Endothelial cell of umbilical vein (primary cell): ENCODE measurements around the gene SMCO2. TPM values are rescaled to one million over a fixed set of nuclear protein-coding genes. Genes with fewer than 3 reads are reported as not detected.

Experiments
- BruUV-seq: library from RNA; stranded (reverse); fragments of 400-500 nt; replicated peaks from 2 replicates; lab custom pipeline; 2021; lab: Mats Ljungman, UMichigan
- CTCF ChIA-PET: fragments of 300-600, 350-600 bp; sonication (Branson Sonifier 250); formaldehyde crosslinking; loops from one replicate; lab custom pipeline; 2021; ENCODE audit warnings: antibody characterized with exemption, inconsistent platforms; lab: Charles Lee
- POLR2A ChIA-PET: fragments of 300-600, 350-600 bp; sonication (Branson Sonifier 250); formaldehyde crosslinking; loops from one replicate; lab custom pipeline; 2021; ENCODE audit warnings: antibody characterized with exemption, inconsistent platforms; lab: Charles Lee
- DNase-seq: peaks from one replicate; pipeline ENCODE4 v3.0.0-alpha.2; 2011; ENCODE audit warnings: low read depth, low spot score
- FAIRE-seq: peaks from 2 replicates; lab custom pipeline; 2011; peaks lifted over from hg19 to GRCh38; lab: Jason Lieb, UNC
- H2AFZ ChIP-seq: 2 replicates; pipeline ENCODE4 v1.6.0; 2012; ENCODE audit warnings: low read depth, low read length, control low read depth, inconsistent platforms
- H3K27ac ChIP-seq: 2 replicates; pipeline ENCODE4 v1.5.1; 2011; ENCODE audit warnings: low read depth, mild to moderate bottlenecking, control low read depth, low read length, moderate library complexity; ENCODE audit not compliant: insufficient read depth
- H3K27me3 ChIP-seq, 2 experiments: 2 replicates each; pipeline versions ENCODE4 v1.6.0 to v1.6.1; 2011; ENCODE audit warnings: low read length in 2 of 2, mixed read lengths in 1 of 2; ENCODE audit not compliant: control insufficient read depth in 2 of 2, insufficient read depth in 2 of 2
- H3K36me3 ChIP-seq, 2 experiments: 2 replicates in 1 of 2; 3 replicates in 1 of 2; pipeline ENCODE4 v1.5.1; 2011; ENCODE audit warnings: low read length in 2 of 2, mild to moderate bottlenecking in 1 of 2, moderate library complexity in 1 of 2; ENCODE audit not compliant: control insufficient read depth in 2 of 2, insufficient read depth in 2 of 2; ENCODE audit errors: extremely low read depth in 1 of 2
- H3K4me1 ChIP-seq: 3 replicates; pipeline ENCODE4 v1.5.1; 2011; ENCODE audit warnings: mild to moderate bottlenecking, low read length; ENCODE audit not compliant: control insufficient read depth, insufficient read depth; ENCODE audit errors: extremely low read depth
- H3K4me2 ChIP-seq: 2 replicates; pipeline ENCODE4 v1.6.1; 2011; ENCODE audit warnings: low read length, control low read depth, mixed read lengths; ENCODE audit not compliant: insufficient read depth
- H3K4me3 ChIP-seq, 3 experiments: fragments of 200-600 bp in 1 of 3; sonication (generic), shearing (Covaris generic) in 1 of 3; replicated peaks in 1 of 3; 2 replicates each; pipeline ENCODE4 v1.5.1; 2011 to 2016; ENCODE audit warnings: control low read depth in 3 of 3, low read length in 3 of 3, mild to moderate bottlenecking in 2 of 3, inconsistent platforms in 1 of 3, low read depth in 1 of 3, moderate library complexity in 1 of 3; ENCODE audit not compliant: insufficient read depth in 1 of 3
- H3K79me2 ChIP-seq: 2 replicates; pipeline ENCODE4 v1.6.0; 2012; ENCODE audit warnings: low read length, inconsistent platforms; ENCODE audit not compliant: control insufficient read depth, insufficient read depth
- H3K9ac ChIP-seq: replicated peaks from 2 replicates; pipeline ENCODE3; 2011; ENCODE audit warnings: low read length, control low read depth; ENCODE audit not compliant: insufficient read depth; ENCODE audit errors: extremely low read depth
- H3K9me1 ChIP-seq: replicated peaks from 3 replicates; pipeline ENCODE4 v1.6.0; 2011; ENCODE audit warnings: mild to moderate bottlenecking, low read length; ENCODE audit not compliant: control insufficient read depth, insufficient read depth; ENCODE audit errors: extremely low read depth
- H3K9me3 ChIP-seq: replicated peaks from 2 replicates; pipeline ENCODE4 v1.5.1; 2012; ENCODE audit warnings: low read length, inconsistent platforms; ENCODE audit not compliant: control insufficient read depth, insufficient read depth
- H4K20me1 ChIP-seq: replicated peaks from 2 replicates; pipeline ENCODE3; 2011; ENCODE audit warnings: mild to moderate bottlenecking, low read length; ENCODE audit not compliant: control insufficient read depth, insufficient read depth; ENCODE audit errors: extremely low read depth
- CTCF ChIP-seq, 2 donors: IDR thresholded peaks; 1 replicate in 1 of 2; 2 replicates in 1 of 2; pipeline ENCODE4 v1.5.1; 2011; ENCODE audit warnings: low read length in 2 of 2, mild to moderate bottlenecking in 2 of 2, moderate library complexity in 2 of 2, control low read depth in 1 of 2, inconsistent platforms in 1 of 2, low read depth in 1 of 2; ENCODE audit not compliant: insufficient read depth in 1 of 2; ENCODE audit errors: extremely low read depth in 1 of 2
- EZH2 ChIP-seq: IDR thresholded peaks from 2 replicates; pipeline ENCODE4 v1.6.1; 2012; ENCODE audit warnings: borderline replicate concordance, low read depth, mild to moderate bottlenecking, moderate library complexity, low read length, inconsistent platforms; ENCODE audit not compliant: severe bottlenecking
- FOS ChIP-seq: IDR thresholded peaks from 2 replicates; pipeline ENCODE4 v1.6.1; 2011; ENCODE audit warnings: mild to moderate bottlenecking, low read length, moderate library complexity, borderline replicate concordance; ENCODE audit not compliant: insufficient read depth
- GATA2 ChIP-seq: IDR thresholded peaks from 2 replicates; pipeline ENCODE4 v1.7.0; 2011; ENCODE audit warnings: low read depth, mild to moderate bottlenecking, moderate library complexity, mixed read lengths, low read length; ENCODE audit not compliant: insufficient read length, insufficient read depth
- JUN ChIP-seq: IDR thresholded peaks from 2 replicates; pipeline ENCODE4 v1.6.1; 2011; ENCODE audit warnings: borderline replicate concordance, low read depth; ENCODE audit not compliant: insufficient read length, insufficient read depth
- MYC ChIP-seq: IDR thresholded peaks from one replicate; pipeline ENCODE4 v1.6.1; 2011; ENCODE audit warnings: mild to moderate bottlenecking, low read depth, low read length
- POLR2A ChIP-seq: IDR thresholded peaks from 2 replicates; pipeline ENCODE4 v1.6.1; 2012; ENCODE audit warnings: low read depth, mild to moderate bottlenecking, control low read depth, low read length
- POLR2AphosphoS5 ChIP-seq: IDR thresholded peaks from 2 replicates; pipeline ENCODE4 v1.6.1; 2012; ENCODE audit warnings: low read depth, mild to moderate bottlenecking, control low read depth, low read length, moderate library complexity; ENCODE audit not compliant: insufficient read depth
- dilution Hi-C: fragments of 300-500 bp; cut with MboI; formaldehyde crosslinking; loops from one replicate; pipeline ENCODE4 v1.15.0; 2019; ENCODE audit warnings: low sequenced_read_pairs; ENCODE audit not compliant: extremely low pct_ligation_motif_present
- intact Hi-C: fragments of 100-400 bp; cut with micrococcal nuclease; formaldehyde crosslinking; loops from one replicate; pipeline ENCODE4 v1.10.0; 2022
- polyA plus RNA-seq, 4 experiments: library from polyadenylated mRNA; depleted of rRNA in 3 of 4; stranded (reverse) in 3 of 4; unstranded in 1 of 4; fragments of >200 nt; gene quantifications; 2 replicates each; pipeline versions ENCODE4 v1.2.1 to v1.2.3, GENCODE V29; 2011 to 2012; ENCODE audit warnings: missing spikeins in 1 of 4
- total RNA-seq: library from RNA; stranded (reverse); gene quantifications from 2 replicates; pipeline ENCODE4 v1.2.3, GENCODE V29; 2021
- TF ChIP-seq, protein P1 (sequence below): IDR thresholded peaks from 2 replicates; pipeline ENCODE4 v1.6.1; 2011; ENCODE audit not compliant: insufficient read depth, insufficient read length

The SMCO2 gene
- total and polyA plus RNA-seq, 2 donors (not counting 3 experiments of a cell fraction or from before 2014, with no cell fraction given): 0.33 to 0.49 TPM

- POLR2A ChIA-PET: no interaction called here
- H3K36me3 ChIP-seq: no peaks in the 10 kb centered on the region
- no peak overlapping the region for H3K4me3 ChIP-seq
- dilution Hi-C loops: no loop called here
- peaks cover 4% of the 10 kb centered on the region for H3K4me1 ChIP-seq
- no peaks in the 10 kb centered on the region for H3K79me2 ChIP-seq
- H3K4me2 ChIP-seq: no peak overlapping the region
- no peaks in the 10 kb centered on the region for H3K9me1 ChIP-seq
- TF ChIP-seq EZH2 (no peak), JUN (no peak), MYC (no peak), FOS (no peak), CTCF (IDR thresholded peaks at IDR 0.05; ENCODE audit: extremely low read depth in 1 of 2, insufficient read depth in 1 of 2, low read depth in 1 of 2, low read length in 2 of 2) (no peak), POLR2AphosphoS5 (no peak), POLR2A (no peak), GATA2 (no peak)
- TF ChIP-seq, protein P1, sequence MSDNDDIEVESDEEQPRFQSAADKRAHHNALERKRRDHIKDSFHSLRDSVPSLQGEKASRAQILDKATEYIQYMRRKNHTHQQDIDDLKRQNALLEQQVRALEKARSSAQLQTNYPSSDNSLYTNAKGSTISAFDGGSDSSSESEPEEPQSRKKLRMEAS: no peak
- CTCF ChIA-PET: interaction anchor here (1.8 kb wide), 1 partner anchor 13 kb away, joined by 4 read pairs; no protein-coding TSS in a partner anchor
- FAIRE-seq (no peak), DNase-seq (no peak)
- no peaks in the 10 kb centered on the region for H3K27me3 ChIP-seq
- no peak overlapping the region for H2AFZ ChIP-seq
- intact Hi-C loops: no loop called here
- no peaks in the 10 kb centered on the region for H4K20me1 ChIP-seq
- no peak overlapping the region for H3K27ac ChIP-seq
- H3K9me3 ChIP-seq: no peaks in the 10 kb centered on the region
- H3K9ac ChIP-seq: no peak overlapping the region
- BruUV-seq: no TSS peak
Observed at GRCh38 chr12:27412047-27412446, 34.5 kb upstream of the SMCO2 start.
